GM12878 (cell line): ENCODE results near the gene SLC39A6. TPM values are rescaled to one million over a fixed set of nuclear protein-coding genes. Genes with fewer than 3 reads are reported as not detected.
A peak's percentile ranks its signal among the peaks of the same experiment; 100 is the strongest.

Experiments used
- ATAC-seq: fragments of 200-7000 bp; cut with Tn5 transposase; 3 replicates; pipeline ENCODE4 v1.9.1; 2020; ENCODE audit warnings: mild to moderate bottlenecking, moderate library complexity
- BruUV-seq: library from RNA; stranded (reverse); fragments of 400-500 nt; replicated peaks from 2 replicates; lab custom pipeline; 2021; lab: Mats Ljungman, UMichigan
- CTCF ChIA-PET: fragments of 300-600 bp; sonication (Branson Sonifier 250); formaldehyde crosslinking; extraction: SDS; loops from one replicate; lab custom pipeline; 2021; ENCODE audit warnings: inconsistent platforms; lab: Yijun Ruan, JAX
- POLR2A ChIA-PET: fragments of 350-600 bp; formaldehyde crosslinking; extraction: SDS; loops from one replicate; lab custom pipeline; 2021; ENCODE audit warnings: inconsistent platforms; lab: Charles Lee
- RAD21 ChIA-PET: fragments of 300-600 bp; sonication (Branson Sonifier 250); formaldehyde crosslinking; loops from one replicate; lab custom pipeline; 2023; ENCODE audit warnings: antibody characterized with exemption; ENCODE audit not compliant: unreplicated experiment; lab: Charles Lee
- SMC1A ChIA-PET: fragments of 300-600 bp; sonication (Branson Sonifier 250); formaldehyde crosslinking; loops from one replicate; lab custom pipeline; 2023; ENCODE audit not compliant: unreplicated experiment, uncharacterized antibody; lab: Charles Lee
- DNase-seq: peaks from one replicate; pipeline ENCODE4 v3.0.0-alpha.2; 2011; ENCODE audit warnings: low read depth, low spot score
- FAIRE-seq: peaks from 3 replicates; lab custom pipeline; 2011; peaks lifted over from hg19 to GRCh38; lab: Jason Lieb, UNC
- H2AFZ ChIP-seq: 2 replicates; pipeline ENCODE4 v1.6.0; 2011; ENCODE audit warnings: low read depth, low read length, control low read depth; ENCODE audit not compliant: control insufficient read depth
- H3K27ac ChIP-seq: 2 replicates; pipeline ENCODE4 v1.5.1; 2011; ENCODE audit warnings: control low read depth; ENCODE audit not compliant: control insufficient read depth, insufficient read depth
- H3K27me3 ChIP-seq, 2 experiments: replicated peaks in 1 of 2; 2 replicates each; pipeline versions ENCODE4 v1.6.0 to v1.6.1; 2011; ENCODE audit warnings: low read length in 1 of 2; ENCODE audit not compliant: control insufficient read depth in 2 of 2, insufficient read depth in 2 of 2
- H3K36me3 ChIP-seq, 2 experiments: 2 replicates each; pipeline ENCODE4 v1.5.1; 2011; ENCODE audit warnings: low read length in 1 of 2; ENCODE audit not compliant: control insufficient read depth in 2 of 2, insufficient read depth in 2 of 2
- H3K4me1 ChIP-seq: 2 replicates; pipeline ENCODE4 v1.6.1; 2011; ENCODE audit warnings: mild to moderate bottlenecking, low read length, moderate library complexity, mixed read lengths; ENCODE audit not compliant: control insufficient read depth, insufficient read depth
- H3K4me2 ChIP-seq: 2 replicates; pipeline ENCODE4 v1.6.0; 2011; ENCODE audit warnings: control low read depth; ENCODE audit not compliant: control insufficient read depth, insufficient read depth
- H3K4me3 ChIP-seq: fragments of 200-600 bp; sonication (generic); 2 replicates; pipeline ENCODE4 v1.5.1; 2016
- H3K79me2 ChIP-seq: 2 replicates; pipeline ENCODE4 v1.6.0; 2011; ENCODE audit warnings: low read length; ENCODE audit not compliant: control insufficient read depth, insufficient read depth
- H3K9ac ChIP-seq: 2 replicates; pipeline ENCODE4 v1.8.0; 2011; ENCODE audit warnings: low read length, control low read depth, mixed read lengths; ENCODE audit not compliant: control insufficient read depth, insufficient read depth
- H3K9me3 ChIP-seq: replicated peaks from 3 replicates; pipeline ENCODE4 v1.5.1; 2011; ENCODE audit warnings: mild to moderate bottlenecking, low read length; ENCODE audit not compliant: control insufficient read depth, insufficient read depth
- H4K20me1 ChIP-seq: 2 replicates; pipeline ENCODE4 v1.6.0; 2011; ENCODE audit not compliant: control insufficient read depth, insufficient read depth
- RAD21 ChIP-seq: IDR thresholded peaks from 2 replicates; pipeline ENCODE4 v1.6.1; 2011; ENCODE audit warnings: mild to moderate bottlenecking, low read depth, low read length, moderate library complexity; ENCODE audit not compliant: insufficient read depth
- RAD51 ChIP-seq: fragments of 450-650 bp; IDR thresholded peaks from 2 replicates; pipeline ENCODE4 v1.6.1; 2016; ENCODE audit warnings: moderate library complexity, mild to moderate bottlenecking, inconsistent platforms
- RCOR1 ChIP-seq: conservative IDR thresholded peaks from 2 replicates; pipeline ENCODE4 v1.6.1; 2012; ENCODE audit warnings: low read depth, low read length, improper control_type of control experiment
- SMC3 ChIP-seq: IDR thresholded peaks from 2 replicates; pipeline ENCODE4 v1.6.1; 2011; ENCODE audit warnings: low read length, improper control_type of control experiment, borderline replicate concordance
- WGBS: methylation state at CpG from one replicate; pipeline ENCODE4 v1.1.6; 2016; ENCODE audit warnings: low lambda C conversion rate; ENCODE audit not compliant: insufficient replicate concordance, insufficient coverage; ENCODE audit errors: missing lambda C conversion rate; 5-methylcytosine and 5-hydroxymethylcytosine counted together
- in situ Hi-C: fragments of 300-500 bp; cut with MboI; formaldehyde crosslinking; loops from 9 replicates; pipeline ENCODE4 v1.14.3; 2018; ENCODE audit warnings: mixed read lengths
- intact Hi-C: fragments of 100-400 bp; cut with micrococcal nuclease; formaldehyde crosslinking; loops from one replicate; pipeline ENCODE4 v1.14.2; 2022; ENCODE audit not compliant: unreplicated experiment
- polyA plus RNA-seq, 11 experiments: library from polyadenylated mRNA; depleted of rRNA in 4 of 11; unstranded in 6 of 11; stranded (reverse) in 5 of 11; fragments of >200 nt; fragmentation: Nextera tagmentation in 4 of 11; fragmentation: Illumina TruSeq in 1 of 11; extraction: Ambion mirVana in 4 of 11; extraction: Trizol in 1 of 11; gene quantifications; 1 replicate in 1 of 11; 2 replicates in 10 of 11; pipeline versions ENCODE4 v1.2.1 to v1.2.3, GENCODE V29; 2011 to 2016; ENCODE audit warnings: inconsistent platforms in 2 of 11, missing spikeins in 2 of 11, low read depth in 1 of 11
- total RNA-seq, 4 experiments: library from RNA; depleted of rRNA in 3 of 4; stranded (reverse); fragments of >200 nt in 3 of 4; fragmentation: Illumina TruSeq in 1 of 4; extraction: Trizol in 1 of 4; gene quantifications; 2 replicates each; pipeline versions ENCODE4 v1.2.1 to v1.2.3, GENCODE V29; 2013 to 2021
- TF ChIP-seq, protein P1 (sequence below): fragments of 450-650 bp; IDR thresholded peaks from 2 replicates; pipeline ENCODE4 v1.6.1; 2017; ENCODE audit warnings: mild to moderate bottlenecking, moderate library complexity
- TF ChIP-seq, protein P2 (sequence below), 3 experiments: IDR thresholded peaks in 2 of 3; conservative IDR thresholded peaks in 1 of 3; 2 replicates each; pipeline ENCODE4 v1.5.1; 2011; ENCODE audit warnings: low read depth in 3 of 3, low read length in 3 of 3, mild to moderate bottlenecking in 3 of 3, control low read depth in 2 of 3, moderate library complexity in 2 of 3, inconsistent platforms in 1 of 3, mixed read lengths in 1 of 3; ENCODE audit not compliant: control insufficient read depth in 2 of 3, insufficient read depth in 1 of 3; ENCODE audit errors: extremely low read depth in 1 of 3

The SLC39A6 gene
- total and polyA plus RNA-seq, 10 of the 15 experiments (the other 5 are each of a cell fraction or from before 2014, with no cell fraction given) = 12.4 to 65.9 (median 41.3) TPM

DNA sequence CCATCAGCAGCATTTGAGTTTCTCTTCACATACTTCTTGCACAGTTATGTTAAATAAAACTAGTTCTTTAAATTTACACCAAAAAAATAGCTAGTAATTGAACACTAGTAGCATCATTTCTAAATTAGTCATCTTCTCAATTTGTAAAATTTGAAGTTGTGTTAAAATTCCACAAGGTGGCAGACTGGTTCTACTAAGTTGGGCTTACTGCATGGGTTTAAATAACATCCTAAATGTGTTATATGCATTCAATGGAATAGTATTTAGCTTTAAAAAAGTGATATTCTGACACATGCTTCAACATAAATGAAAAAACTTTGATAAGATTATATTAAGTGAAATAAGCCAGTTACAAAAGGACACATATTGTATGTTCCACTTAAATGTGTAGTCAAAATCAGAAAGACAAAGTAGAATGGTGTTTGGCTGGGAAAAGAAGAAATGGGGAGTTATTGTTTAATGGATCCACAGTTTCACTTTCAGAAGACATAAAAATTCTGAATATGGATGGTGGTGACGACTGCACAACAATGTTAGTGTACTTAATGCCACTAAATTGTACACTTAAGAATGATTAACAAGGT lies 33.1 kb downstream of the SLC39A6 start:
- Histone ChIP-seq H3K36me3 (no peaks in the 10 kb centered on the region), H3K9me3 (no peaks in the 10 kb centered on the region), H3K27me3 (no peaks in the 10 kb centered on the region), H3K79me2 (no peaks in the 10 kb centered on the region), H2AFZ (no peak overlapping the region), H3K4me2 (no peak overlapping the region), H3K4me1 (no peaks in the 10 kb centered on the region), H4K20me1 (no peaks in the 10 kb centered on the region), H3K27ac (no peak overlapping the region), H3K4me3 (no peak overlapping the region), H3K9ac (no peak overlapping the region)
- POLR2A ChIA-PET = no interaction called here
- intact Hi-C loops (loop anchor here (1.0 to 10.0 kb wide), 7 partner anchors 79 to 713 kb away; no protein-coding TSS in a partner anchor), in situ Hi-C loops (loop anchor here (10.0 kb wide), 1 partner anchor 479 kb away; no protein-coding TSS in a partner anchor)
- SMC1A ChIA-PET = interaction anchor here (0.6 to 8.4 kb wide), 27 partner anchors 10 to 715 kb away, joined by 3 to 167 read pairs (median 4); no protein-coding TSS in a partner anchor
- no TSS peak for BruUV-seq
- RAD21 ChIA-PET = interaction anchor here (0.8 to 4.5 kb wide), 16 partner anchors 10 to 713 kb away, joined by 3 to 99 read pairs (median 4); partner anchors contain the start of gene SLC39A6
- CTCF ChIA-PET = interaction anchor here (0.6 to 9.3 kb wide), 42 partner anchors 9 to 714 kb away, joined by 3 to 178 read pairs (median 4); partner anchors contain the start of genes ELP2 and SLC39A6
- DNase-seq (no peak), ATAC-seq (peak; percentile 76), FAIRE-seq (peak; percentile 56)
- 0% methylated on average over 1 of the region's 1 CpG for WGBS
- TF ChIP-seq RAD51 (no peak), SMC3 (peak; percentile 82; the same call in 1 of the 2 replicates), RAD21 (peak; percentile 83), RCOR1 (no peak)
- TF ChIP-seq, protein P1, sequence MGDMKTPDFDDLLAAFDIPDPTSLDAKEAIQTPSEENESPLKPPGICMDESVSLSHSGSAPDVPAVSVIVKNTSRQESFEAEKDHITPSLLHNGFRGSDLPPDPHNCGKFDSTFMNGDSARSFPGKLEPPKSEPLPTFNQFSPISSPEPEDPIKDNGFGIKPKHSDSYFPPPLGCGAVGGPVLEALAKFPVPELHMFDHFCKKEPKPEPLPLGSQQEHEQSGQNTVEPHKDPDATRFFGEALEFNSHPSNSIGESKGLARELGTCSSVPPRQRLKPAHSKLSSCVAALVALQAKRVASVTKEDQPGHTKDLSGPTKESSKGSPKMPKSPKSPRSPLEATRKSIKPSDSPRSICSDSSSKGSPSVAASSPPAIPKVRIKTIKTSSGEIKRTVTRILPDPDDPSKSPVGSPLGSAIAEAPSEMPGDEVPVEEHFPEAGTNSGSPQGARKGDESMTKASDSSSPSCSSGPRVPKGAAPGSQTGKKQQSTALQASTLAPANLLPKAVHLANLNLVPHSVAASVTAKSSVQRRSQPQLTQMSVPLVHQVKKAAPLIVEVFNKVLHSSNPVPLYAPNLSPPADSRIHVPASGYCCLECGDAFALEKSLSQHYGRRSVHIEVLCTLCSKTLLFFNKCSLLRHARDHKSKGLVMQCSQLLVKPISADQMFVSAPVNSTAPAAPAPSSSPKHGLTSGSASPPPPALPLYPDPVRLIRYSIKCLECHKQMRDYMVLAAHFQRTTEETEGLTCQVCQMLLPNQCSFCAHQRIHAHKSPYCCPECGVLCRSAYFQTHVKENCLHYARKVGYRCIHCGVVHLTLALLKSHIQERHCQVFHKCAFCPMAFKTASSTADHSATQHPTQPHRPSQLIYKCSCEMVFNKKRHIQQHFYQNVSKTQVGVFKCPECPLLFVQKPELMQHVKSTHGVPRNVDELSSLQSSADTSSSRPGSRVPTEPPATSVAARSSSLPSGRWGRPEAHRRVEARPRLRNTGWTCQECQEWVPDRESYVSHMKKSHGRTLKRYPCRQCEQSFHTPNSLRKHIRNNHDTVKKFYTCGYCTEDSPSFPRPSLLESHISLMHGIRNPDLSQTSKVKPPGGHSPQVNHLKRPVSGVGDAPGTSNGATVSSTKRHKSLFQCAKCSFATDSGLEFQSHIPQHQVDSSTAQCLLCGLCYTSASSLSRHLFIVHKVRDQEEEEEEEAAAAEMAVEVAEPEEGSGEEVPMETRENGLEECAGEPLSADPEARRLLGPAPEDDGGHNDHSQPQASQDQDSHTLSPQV = no peak
- TF ChIP-seq, protein P2, sequence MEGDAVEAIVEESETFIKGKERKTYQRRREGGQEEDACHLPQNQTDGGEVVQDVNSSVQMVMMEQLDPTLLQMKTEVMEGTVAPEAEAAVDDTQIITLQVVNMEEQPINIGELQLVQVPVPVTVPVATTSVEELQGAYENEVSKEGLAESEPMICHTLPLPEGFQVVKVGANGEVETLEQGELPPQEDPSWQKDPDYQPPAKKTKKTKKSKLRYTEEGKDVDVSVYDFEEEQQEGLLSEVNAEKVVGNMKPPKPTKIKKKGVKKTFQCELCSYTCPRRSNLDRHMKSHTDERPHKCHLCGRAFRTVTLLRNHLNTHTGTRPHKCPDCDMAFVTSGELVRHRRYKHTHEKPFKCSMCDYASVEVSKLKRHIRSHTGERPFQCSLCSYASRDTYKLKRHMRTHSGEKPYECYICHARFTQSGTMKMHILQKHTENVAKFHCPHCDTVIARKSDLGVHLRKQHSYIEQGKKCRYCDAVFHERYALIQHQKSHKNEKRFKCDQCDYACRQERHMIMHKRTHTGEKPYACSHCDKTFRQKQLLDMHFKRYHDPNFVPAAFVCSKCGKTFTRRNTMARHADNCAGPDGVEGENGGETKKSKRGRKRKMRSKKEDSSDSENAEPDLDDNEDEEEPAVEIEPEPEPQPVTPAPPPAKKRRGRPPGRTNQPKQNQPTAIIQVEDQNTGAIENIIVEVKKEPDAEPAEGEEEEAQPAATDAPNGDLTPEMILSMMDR (IDR thresholded peaks at IDR 0.05 in 2 of 3, conservative IDR thresholded peaks at IDR 0.05 in 1 of 3; ENCODE audit: control insufficient read depth in 2 of 3, extremely low read depth in 1 of 3, insufficient read depth in 1 of 3, low read depth in 3 of 3, low read length in 3 of 3) = peak; percentile 33 to 67 (median 36); a peak in 4 of 6 replicates
